Measurements from ENCODE around the gene GABRB1.

Gene GABRB1

GRCh38 chr4:47410271-47410670, 378.9 kb downstream of the GABRB1 start:
- no peak for DNase-seq

GRCh38 chr4:47413521-47413920, 382.2 kb downstream of the GABRB1 start:
- no peak for DNase-seq

- DNase-seq = no peak
Measured at GRCh38 chr4:47415719-47416118, 384.4 kb downstream of the GABRB1 start.

GRCh38 chr4:47418147-47418546, 386.8 kb downstream of the GABRB1 start:
- DNase-seq = no peak

- DNase-seq = no peak
Measured at GRCh38 chr4:47419296-47419695, 387.9 kb downstream of the GABRB1 start.

GRCh38 chr4:47425628-47426027, 394.3 kb downstream of the GABRB1 start:
- no peak for DNase-seq

- DNase-seq = no peak
Measured at GRCh38 chr4:47427935-47428334, 396.6 kb downstream of the GABRB1 start.

- DNase-seq = no peak
Measured at GRCh38 chr4:47432749-47433148, 401.4 kb downstream of the GABRB1 start.

- no peak for DNase-seq
Measured at GRCh38 chr4:47434931-47435330, 403.6 kb downstream of the GABRB1 start.

GRCh38 chr4:47442980-47443379, 411.6 kb downstream of the GABRB1 start:
- DNase-seq = no peak

- no peak for DNase-seq
Measured at GRCh38 chr4:47444031-47444430, 412.7 kb downstream of the GABRB1 start.

GRCh38 chr4:47451657-47452056, 420.3 kb downstream of the GABRB1 start:
- no peak for DNase-seq

- no peak for DNase-seq
Measured at GRCh38 chr4:47462799-47463234, 431.4 kb downstream of the GABRB1 start.

GRCh38 chr4:47463235-47463956, 432.0 kb downstream of the GABRB1 start, which contains the start of gene COMMD8:
TSS of gene COMMD8 (minus strand) at chr4:47463702. CDS start at chr4:47463651, 51 bp downstream.
- DNase-seq = peak; percentile 98 to 99

GRCh38 chr4:47465004-47465403, 433.6 kb downstream of the GABRB1 start:
- DNase-seq = no peak

- no peak for DNase-seq
Measured at GRCh38 chr4:47466056-47466785, 434.9 kb downstream of the GABRB1 start.

- DNase-seq = no peak
Measured at GRCh38 chr4:47468706-47469365, 437.5 kb downstream of the GABRB1 start.

- no peak for DNase-seq
Measured at GRCh38 chr4:47469951-47470350, 438.6 kb downstream of the GABRB1 start.

- no peak for DNase-seq
Measured at GRCh38 chr4:47471064-47471463, 439.7 kb downstream of the GABRB1 start.

- no peak for DNase-seq
Measured at GRCh38 chr4:47471591-47471990, 440.2 kb downstream of the GABRB1 start.

GRCh38 chr4:47473141-47473750, 441.9 kb downstream of the GABRB1 start:
- DNase-seq = no peak

- no peak for DNase-seq
Measured at GRCh38 chr4:47474799-47475198, 443.4 kb downstream of the GABRB1 start.

GRCh38 chr4:47475411-47475810, 444.0 kb downstream of the GABRB1 start:
- no peak for DNase-seq

Measured in NCI-H2081 (cell line).